K562 (cell line): ENCODE data around the gene MMP27. TPM values are rescaled to one million over a fixed set of nuclear protein-coding genes. Genes with fewer than 3 reads are reported as not detected.

Source experiments
- ATAC-seq: fragments of 200-7000 bp; cut with Tn5 transposase; 3 replicates; pipeline ENCODE4 v1.9.1; 2020; ENCODE audit warnings: moderate library complexity
- BruUV-seq: library from RNA; stranded (reverse); fragments of 400-500 nt; replicated peaks from 2 replicates; lab custom pipeline; 2021; lab: Mats Ljungman, UMichigan
- CTCF ChIA-PET: fragments of 300-600 bp; formaldehyde crosslinking; extraction: SDS; loops from one replicate; lab custom pipeline; 2021; ENCODE audit warnings: low intra/inter-chr PET ratio; lab: Yijun Ruan, JAX
- POLR2A ChIA-PET: fragments of 300-600, 350-650 bp; sonication (Branson Sonifier 250); formaldehyde crosslinking; extraction: SDS; loops from one replicate; lab custom pipeline; 2021; ENCODE audit warnings: antibody characterized with exemption, inconsistent platforms; lab: Yijun Ruan, JAX
- DNase-seq, 4 experiments: peaks; one replicate each; pipeline versions ENCODE4 v3.0.0 to v3.0.0-alpha.2; 2011 to 2018; ENCODE audit warnings: low spot score in 3 of 4, mixed read lengths in 3 of 4; ENCODE audit errors: extremely low read depth in 1 of 4
- FAIRE-seq: peaks from 2 replicates; lab custom pipeline; 2011; peaks lifted over from hg19 to GRCh38; lab: Jason Lieb, UNC
- H2AFZ ChIP-seq: 2 replicates; pipeline ENCODE4 v1.6.0; 2011; ENCODE audit warnings: low read depth, low read length, control low read depth, inconsistent platforms
- H3K27ac ChIP-seq: fragments of 200-600 bp; 3 replicates; pipeline ENCODE4 v1.8.0; 2011; ENCODE audit warnings: low read depth, mild to moderate bottlenecking, control low read depth, inconsistent platforms, low read length, moderate library complexity, mixed read lengths; ENCODE audit errors: extremely low read depth
- H3K27me3 ChIP-seq, 2 experiments: fragments of 300-600 bp in 1 of 2; 2 replicates in 1 of 2; 3 replicates in 1 of 2; pipeline versions ENCODE4 v1.6.0 to v1.8.0; 2011; ENCODE audit warnings: inconsistent platforms in 2 of 2, low read length in 2 of 2, mild to moderate bottlenecking in 1 of 2, mixed read lengths in 1 of 2, moderate library complexity in 1 of 2; ENCODE audit not compliant: control insufficient read depth in 2 of 2, insufficient read depth in 2 of 2
- H3K36me3 ChIP-seq: fragments of 300-600 bp; 3 replicates; pipeline ENCODE4 v1.8.0; 2011; ENCODE audit warnings: mild to moderate bottlenecking, low read length, inconsistent platforms; ENCODE audit not compliant: control insufficient read depth, insufficient read depth
- H3K4me1 ChIP-seq, 2 experiments: fragments of 200-600 bp in 1 of 2; replicated peaks in 1 of 2; 2 replicates in 1 of 2; 3 replicates in 1 of 2; pipeline versions ENCODE4 v1.5.1 to v1.8.0; 2011; ENCODE audit warnings: inconsistent platforms in 2 of 2, low read length in 2 of 2, mild to moderate bottlenecking in 1 of 2, mixed read lengths in 1 of 2, moderate library complexity in 1 of 2; ENCODE audit not compliant: control insufficient read depth in 2 of 2, insufficient read depth in 2 of 2
- H3K4me2 ChIP-seq: 2 replicates; pipeline ENCODE4 v1.6.1; 2011; ENCODE audit warnings: low read length, control low read depth, inconsistent platforms, mixed read lengths; ENCODE audit not compliant: insufficient read depth
- H3K4me3 ChIP-seq: fragments of 200-600 bp; sonication (generic), shearing (Covaris generic); 2 replicates; pipeline ENCODE4 v1.5.1; 2016; ENCODE audit warnings: control low read depth, inconsistent platforms
- H3K79me2 ChIP-seq: fragments of 200-600 bp; 3 replicates; pipeline ENCODE4 v1.8.0; 2011; ENCODE audit warnings: low read length, inconsistent platforms; ENCODE audit not compliant: control insufficient read depth, insufficient read depth
- H3K9ac ChIP-seq, 2 experiments: 2 replicates each; pipeline versions ENCODE4 v1.6.0 to v1.6.1; 2011; ENCODE audit warnings: low read depth in 2 of 2, low read length in 2 of 2, control low read depth in 1 of 2, inconsistent platforms in 1 of 2, mild to moderate bottlenecking in 1 of 2, mixed read lengths in 1 of 2; ENCODE audit not compliant: insufficient read depth in 1 of 2
- H3K9me1 ChIP-seq: one replicate; pipeline ENCODE4 v1.6.0; 2011; ENCODE audit warnings: inconsistent platforms, mild to moderate bottlenecking, low read length, moderate library complexity; ENCODE audit not compliant: control insufficient read depth, insufficient read depth
- H3K9me3 ChIP-seq: replicated peaks from 2 replicates; pipeline ENCODE4 v1.5.1; 2011; ENCODE audit warnings: low read depth, low read length, inconsistent platforms; ENCODE audit not compliant: control insufficient read depth, insufficient read depth
- H4K20me1 ChIP-seq: replicated peaks from 2 replicates; pipeline ENCODE4 v1.6.1; 2011; ENCODE audit warnings: low read length, inconsistent platforms, mixed read lengths; ENCODE audit not compliant: control insufficient read depth, insufficient read depth
- SMAD1 ChIP-seq: fragments of 150-350 bp; IDR thresholded peaks from 2 replicates; pipeline ENCODE4 v1.6.1; 2014; ENCODE audit warnings: low read length, low read depth; ENCODE audit not compliant: partially characterized antibody
- SNRNP70 ChIP-seq: fragments of 200-400 bp; formaldehyde crosslinking; optimal IDR thresholded peaks from 2 replicates; pipeline ENCODE3; 2017; ENCODE audit warnings: low read depth, low read length
- U2AF2 ChIP-seq: fragments of 200-400 bp; formaldehyde crosslinking; optimal IDR thresholded peaks from 2 replicates; pipeline ENCODE3; 2017; ENCODE audit warnings: low read depth, mild to moderate bottlenecking, low read length
- XRCC5 ChIP-seq: fragments of 200-400 bp; formaldehyde crosslinking; IDR thresholded peaks from 2 replicates; pipeline ENCODE4 v1.6.1; 2017; ENCODE audit warnings: low read depth, mild to moderate bottlenecking, low read length
- ZSCAN29 ChIP-seq: fragments of 450-650 bp; IDR thresholded peaks from 2 replicates; pipeline ENCODE4 v1.6.1; 2017
- WGBS: fragments of 100-300 bp; shearing (Covaris generic); methylation state at CpG from one replicate; pipeline ENCODE4 v1.1.6; 2016; ENCODE audit warnings: low coverage, mixed read lengths; ENCODE audit not compliant: insufficient coverage; ENCODE audit errors: missing lambda C conversion rate; 5-methylcytosine and 5-hydroxymethylcytosine counted together
- in situ Hi-C: fragments of 300-500 bp; cut with MboI; formaldehyde crosslinking; loops from 4 replicates; pipeline ENCODE4 v1.15.0; 2018; ENCODE audit warnings: inconsistent platforms, mixed read lengths
- intact Hi-C: fragments of 100-400 bp; cut with micrococcal nuclease; formaldehyde crosslinking; loops from 2 replicates; pipeline ENCODE4 v1.14.2; 2022
- polyA plus RNA-seq, 8 experiments: library from polyadenylated mRNA; depleted of rRNA in 4 of 8; stranded (reverse) in 5 of 8; unstranded in 3 of 8; fragments of >200 nt; fragmentation: Nextera tagmentation in 2 of 8; fragmentation: Illumina TruSeq in 1 of 8; extraction: Ambion mirVana in 2 of 8; extraction: Trizol in 1 of 8; gene quantifications; 2 replicates each; pipeline versions ENCODE4 v1.2.1 to v1.2.3, GENCODE V29; 2011 to 2014; ENCODE audit warnings: inconsistent platforms in 1 of 8, missing spikeins in 1 of 8
- total RNA-seq, 7 experiments: library from RNA; depleted of rRNA in 6 of 7; stranded (reverse); fragments of >200 nt in 6 of 7; fragmentation: Illumina TruSeq in 2 of 7; extraction: Trizol in 2 of 7; gene quantifications; 2 replicates each; pipeline versions ENCODE4 v1.2.1 to v1.2.3, GENCODE V29; 2011 to 2021; ENCODE audit warnings: low replicate concordance in 1 of 7
- TF ChIP-seq, protein P1 (sequence below): fragments of 450-650 bp; IDR thresholded peaks from 2 replicates; pipeline ENCODE4 v1.6.1; 2016; ENCODE audit warnings: mild to moderate bottlenecking, moderate library complexity

Gene MMP27
- total and polyA plus RNA-seq, 9 of the 15 experiments (the other 6 are each of a cell fraction or from before 2014, with no cell fraction given): not detected

DNA sequence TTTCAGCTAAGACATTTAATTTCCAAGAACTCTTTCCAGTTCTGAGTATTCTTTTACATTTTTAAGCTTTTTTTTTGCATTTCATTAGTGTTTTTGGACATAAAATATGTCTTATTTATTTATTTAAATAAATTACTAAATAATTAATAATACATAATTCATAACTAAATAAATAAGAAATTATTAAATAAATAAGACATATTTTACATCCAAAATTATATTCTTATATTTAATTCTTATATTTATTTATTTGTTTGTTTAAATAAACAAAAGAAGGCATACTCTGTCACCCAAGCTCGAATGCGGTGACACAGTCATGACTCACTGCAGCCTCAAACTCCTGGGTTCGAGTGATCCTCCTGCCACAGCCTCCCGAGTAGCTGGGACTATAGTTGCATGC is 3.1 kb upstream of the MMP27 start:
- FAIRE-seq (no peak), ATAC-seq (no peak), DNase-seq (no peak)
- Histone ChIP-seq H3K27me3 (no peaks in the 10 kb centered on the region), H3K9ac (no peak overlapping the region), H4K20me1 (no peaks in the 10 kb centered on the region), H3K4me2 (no peak overlapping the region), H3K36me3 (no peaks in the 10 kb centered on the region), H3K9me3 (no peaks in the 10 kb centered on the region), H3K9me1 (no peaks in the 10 kb centered on the region), H3K79me2 (no peaks in the 10 kb centered on the region), H3K27ac (no peak overlapping the region), H3K4me1 (no peaks in the 10 kb centered on the region), H2AFZ (no peak overlapping the region), H3K4me3 (no peak overlapping the region)
- 0% methylated on average over 4 of the region's 4 CpGs for WGBS
- ChIA-PET POLR2A (no interaction called here), CTCF (no interaction called here)
- TF ChIP-seq SNRNP70: no peak
- intact Hi-C loops (no loop called here), in situ Hi-C loops (no loop called here)
- BruUV-seq: no TSS peak

DNA sequence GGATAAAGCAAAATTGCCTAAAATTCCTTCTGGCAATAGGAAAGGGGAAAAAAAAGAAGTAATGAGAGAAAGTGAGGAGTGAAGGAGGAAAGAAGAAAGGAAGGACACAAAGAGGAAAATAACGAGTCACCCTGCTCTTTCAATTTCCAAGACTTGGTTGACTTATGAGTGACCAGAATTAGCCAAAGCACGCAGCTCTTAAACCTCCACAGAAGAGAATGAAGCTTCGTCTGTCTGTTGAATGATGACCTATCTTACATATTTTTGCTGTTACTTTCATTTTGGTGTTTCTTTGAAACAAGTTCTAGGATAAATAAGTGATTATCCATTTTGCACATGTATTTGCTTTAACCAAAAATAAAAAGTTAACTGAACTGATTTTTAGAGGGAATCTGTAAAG is 728 bp downstream of the MMP27 start:
- in situ Hi-C loops (no loop called here), intact Hi-C loops (no loop called here)
- ATAC-seq: no peak
- Histone ChIP-seq H4K20me1 (no peaks in the 10 kb centered on the region), H3K27ac (no peak overlapping the region), H3K79me2 (no peaks in the 10 kb centered on the region), H3K4me3 (no peak overlapping the region), H3K9me3 (no peaks in the 10 kb centered on the region), H3K4me2 (no peak overlapping the region), H3K9me1 (no peaks in the 10 kb centered on the region), H3K9ac (no peak overlapping the region), H3K36me3 (no peaks in the 10 kb centered on the region), H2AFZ (no peak overlapping the region), H3K4me1 (no peaks in the 10 kb centered on the region), H3K27me3 (no peaks in the 10 kb centered on the region)
- CTCF ChIA-PET: no interaction called here
- BruUV-seq: no TSS peak
- POLR2A ChIA-PET: no interaction called here
- WGBS: 0% methylated on average over 3 of the region's 3 CpGs
- FAIRE-seq: no peak
- DNase-seq: no peak
- TF ChIP-seq U2AF2: no peak
- no peak for TF ChIP-seq XRCC5
- no peak for TF ChIP-seq ZSCAN29
- TF ChIP-seq, protein P1, sequence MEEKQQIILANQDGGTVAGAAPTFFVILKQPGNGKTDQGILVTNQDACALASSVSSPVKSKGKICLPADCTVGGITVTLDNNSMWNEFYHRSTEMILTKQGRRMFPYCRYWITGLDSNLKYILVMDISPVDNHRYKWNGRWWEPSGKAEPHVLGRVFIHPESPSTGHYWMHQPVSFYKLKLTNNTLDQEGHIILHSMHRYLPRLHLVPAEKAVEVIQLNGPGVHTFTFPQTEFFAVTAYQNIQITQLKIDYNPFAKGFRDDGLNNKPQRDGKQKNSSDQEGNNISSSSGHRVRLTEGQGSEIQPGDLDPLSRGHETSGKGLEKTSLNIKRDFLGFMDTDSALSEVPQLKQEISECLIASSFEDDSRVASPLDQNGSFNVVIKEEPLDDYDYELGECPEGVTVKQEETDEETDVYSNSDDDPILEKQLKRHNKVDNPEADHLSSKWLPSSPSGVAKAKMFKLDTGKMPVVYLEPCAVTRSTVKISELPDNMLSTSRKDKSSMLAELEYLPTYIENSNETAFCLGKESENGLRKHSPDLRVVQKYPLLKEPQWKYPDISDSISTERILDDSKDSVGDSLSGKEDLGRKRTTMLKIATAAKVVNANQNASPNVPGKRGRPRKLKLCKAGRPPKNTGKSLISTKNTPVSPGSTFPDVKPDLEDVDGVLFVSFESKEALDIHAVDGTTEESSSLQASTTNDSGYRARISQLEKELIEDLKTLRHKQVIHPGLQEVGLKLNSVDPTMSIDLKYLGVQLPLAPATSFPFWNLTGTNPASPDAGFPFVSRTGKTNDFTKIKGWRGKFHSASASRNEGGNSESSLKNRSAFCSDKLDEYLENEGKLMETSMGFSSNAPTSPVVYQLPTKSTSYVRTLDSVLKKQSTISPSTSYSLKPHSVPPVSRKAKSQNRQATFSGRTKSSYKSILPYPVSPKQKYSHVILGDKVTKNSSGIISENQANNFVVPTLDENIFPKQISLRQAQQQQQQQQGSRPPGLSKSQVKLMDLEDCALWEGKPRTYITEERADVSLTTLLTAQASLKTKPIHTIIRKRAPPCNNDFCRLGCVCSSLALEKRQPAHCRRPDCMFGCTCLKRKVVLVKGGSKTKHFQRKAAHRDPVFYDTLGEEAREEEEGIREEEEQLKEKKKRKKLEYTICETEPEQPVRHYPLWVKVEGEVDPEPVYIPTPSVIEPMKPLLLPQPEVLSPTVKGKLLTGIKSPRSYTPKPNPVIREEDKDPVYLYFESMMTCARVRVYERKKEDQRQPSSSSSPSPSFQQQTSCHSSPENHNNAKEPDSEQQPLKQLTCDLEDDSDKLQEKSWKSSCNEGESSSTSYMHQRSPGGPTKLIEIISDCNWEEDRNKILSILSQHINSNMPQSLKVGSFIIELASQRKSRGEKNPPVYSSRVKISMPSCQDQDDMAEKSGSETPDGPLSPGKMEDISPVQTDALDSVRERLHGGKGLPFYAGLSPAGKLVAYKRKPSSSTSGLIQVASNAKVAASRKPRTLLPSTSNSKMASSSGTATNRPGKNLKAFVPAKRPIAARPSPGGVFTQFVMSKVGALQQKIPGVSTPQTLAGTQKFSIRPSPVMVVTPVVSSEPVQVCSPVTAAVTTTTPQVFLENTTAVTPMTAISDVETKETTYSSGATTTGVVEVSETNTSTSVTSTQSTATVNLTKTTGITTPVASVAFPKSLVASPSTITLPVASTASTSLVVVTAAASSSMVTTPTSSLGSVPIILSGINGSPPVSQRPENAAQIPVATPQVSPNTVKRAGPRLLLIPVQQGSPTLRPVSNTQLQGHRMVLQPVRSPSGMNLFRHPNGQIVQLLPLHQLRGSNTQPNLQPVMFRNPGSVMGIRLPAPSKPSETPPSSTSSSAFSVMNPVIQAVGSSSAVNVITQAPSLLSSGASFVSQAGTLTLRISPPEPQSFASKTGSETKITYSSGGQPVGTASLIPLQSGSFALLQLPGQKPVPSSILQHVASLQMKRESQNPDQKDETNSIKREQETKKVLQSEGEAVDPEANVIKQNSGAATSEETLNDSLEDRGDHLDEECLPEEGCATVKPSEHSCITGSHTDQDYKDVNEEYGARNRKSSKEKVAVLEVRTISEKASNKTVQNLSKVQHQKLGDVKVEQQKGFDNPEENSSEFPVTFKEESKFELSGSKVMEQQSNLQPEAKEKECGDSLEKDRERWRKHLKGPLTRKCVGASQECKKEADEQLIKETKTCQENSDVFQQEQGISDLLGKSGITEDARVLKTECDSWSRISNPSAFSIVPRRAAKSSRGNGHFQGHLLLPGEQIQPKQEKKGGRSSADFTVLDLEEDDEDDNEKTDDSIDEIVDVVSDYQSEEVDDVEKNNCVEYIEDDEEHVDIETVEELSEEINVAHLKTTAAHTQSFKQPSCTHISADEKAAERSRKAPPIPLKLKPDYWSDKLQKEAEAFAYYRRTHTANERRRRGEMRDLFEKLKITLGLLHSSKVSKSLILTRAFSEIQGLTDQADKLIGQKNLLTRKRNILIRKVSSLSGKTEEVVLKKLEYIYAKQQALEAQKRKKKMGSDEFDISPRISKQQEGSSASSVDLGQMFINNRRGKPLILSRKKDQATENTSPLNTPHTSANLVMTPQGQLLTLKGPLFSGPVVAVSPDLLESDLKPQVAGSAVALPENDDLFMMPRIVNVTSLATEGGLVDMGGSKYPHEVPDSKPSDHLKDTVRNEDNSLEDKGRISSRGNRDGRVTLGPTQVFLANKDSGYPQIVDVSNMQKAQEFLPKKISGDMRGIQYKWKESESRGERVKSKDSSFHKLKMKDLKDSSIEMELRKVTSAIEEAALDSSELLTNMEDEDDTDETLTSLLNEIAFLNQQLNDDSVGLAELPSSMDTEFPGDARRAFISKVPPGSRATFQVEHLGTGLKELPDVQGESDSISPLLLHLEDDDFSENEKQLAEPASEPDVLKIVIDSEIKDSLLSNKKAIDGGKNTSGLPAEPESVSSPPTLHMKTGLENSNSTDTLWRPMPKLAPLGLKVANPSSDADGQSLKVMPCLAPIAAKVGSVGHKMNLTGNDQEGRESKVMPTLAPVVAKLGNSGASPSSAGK: no peak
- no peak for TF ChIP-seq SMAD1
